Suprapubic skin (tissue), 4 donors: ENCODE data around the gene AFAP1L2. TPM values are rescaled to one million over a fixed set of nuclear protein-coding genes. Genes with fewer than 3 reads are reported as not detected.

Experiments
- DNase-seq, 2 donors: peaks; one replicate each; pipeline ENCODE4 v3.0.0-alpha.2; 2019; ENCODE audit warnings: low spot score in 2 of 2
- H3K27ac ChIP-seq: fragments of 200-600 bp; sonication (generic); one replicate; pipeline ENCODE4 v1.5.1; 2019
- H3K27me3 ChIP-seq: fragments of 200-600 bp; sonication (generic); one replicate; pipeline ENCODE4 v1.5.1; 2019
- H3K36me3 ChIP-seq: fragments of 200-600 bp; sonication (generic); one replicate; pipeline ENCODE4 v1.5.1; 2019
- H3K4me1 ChIP-seq: fragments of 200-600 bp; sonication (generic); one replicate; pipeline ENCODE4 v1.5.1; 2019
- H3K4me3 ChIP-seq: fragments of 200-600 bp; sonication (generic); one replicate; pipeline ENCODE4 v1.5.1; 2019; ENCODE audit warnings: mild to moderate bottlenecking
- H3K9me3 ChIP-seq: fragments of 200-600 bp; sonication (generic); one replicate; pipeline ENCODE4 v1.5.1; 2019
- EP300 ChIP-seq: sonication (generic); formaldehyde crosslinking; IDR thresholded peaks from one replicate; pipeline ENCODE4 v1.6.1; 2017; ENCODE audit warnings: antibody characterized with exemption
- POLR2A ChIP-seq, 2 donors: fragments of 450-650 bp; IDR thresholded peaks; one replicate each; pipeline ENCODE4 v1.6.1; 2017; ENCODE audit warnings: antibody characterized with exemption in 2 of 2, mild to moderate bottlenecking in 2 of 2, moderate library complexity in 2 of 2
- POLR2AphosphoS5 ChIP-seq, 3 donors: sonication (generic); formaldehyde crosslinking; IDR thresholded peaks; one replicate each; pipeline ENCODE4 v1.6.1; 2017; ENCODE audit warnings: antibody characterized with exemption in 3 of 3
- WGBS: methylation state at CpG from one replicate; pipeline ENCODE4 v1.1.5; 2018; 5-methylcytosine and 5-hydroxymethylcytosine counted together
- total RNA-seq, 4 donors: library from RNA; depleted of rRNA; stranded (reverse); fragments of >200 nt; gene quantifications; one replicate each; pipeline ENCODE4 v1.1.0, GENCODE V29; 2016
- TF ChIP-seq, protein P1 (sequence below), 2 donors: fragments of 200-600 bp in 1 of 2; fragments of 450-650 bp in 1 of 2; sonication (generic) in 1 of 2; IDR thresholded peaks; one replicate each; pipeline ENCODE4 v1.5.1; 2016 to 2019; ENCODE audit warnings: antibody characterized with exemption in 2 of 2, mild to moderate bottlenecking in 1 of 2, moderate library complexity in 1 of 2

The AFAP1L2 gene
- total RNA-seq, 4 donors from 2014 or later, result 10.8 to 32.0 (median 15.7) TPM

DNA sequence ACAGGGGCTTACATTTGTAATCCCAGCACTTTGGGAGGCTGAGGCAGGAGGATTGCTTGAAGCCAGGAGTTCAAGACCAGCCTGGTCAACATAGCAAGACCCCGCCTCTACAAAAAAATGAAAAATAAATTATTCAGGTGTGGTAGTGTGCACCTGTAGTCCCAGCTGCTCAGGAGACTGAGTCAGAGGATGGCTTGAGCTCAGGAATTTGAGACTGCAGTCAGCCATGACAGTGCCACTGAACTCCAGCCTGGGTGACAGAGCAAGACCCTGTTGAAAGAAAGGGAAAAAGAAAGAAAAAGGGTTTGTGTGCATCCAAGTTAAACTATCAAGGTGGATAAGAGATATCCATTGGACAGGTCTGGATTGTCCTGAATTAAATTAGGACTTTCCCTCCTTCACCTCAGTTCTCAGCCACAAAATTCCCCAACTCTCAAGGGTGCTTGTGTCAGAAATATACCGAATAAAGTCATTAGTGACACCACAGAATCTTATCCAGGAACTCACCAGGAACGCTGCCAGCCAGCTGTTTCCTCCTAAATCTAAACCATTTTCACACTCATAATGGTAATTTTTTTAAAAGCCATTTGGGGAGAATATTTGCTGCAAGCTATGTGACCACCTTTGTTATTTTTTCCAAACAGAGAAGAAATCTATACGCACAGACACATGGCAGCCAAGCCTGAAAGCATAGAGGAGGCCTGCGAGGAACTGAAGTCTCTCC, 12.0 kb downstream of the AFAP1L2 start:
- TF ChIP-seq POLR2AphosphoS5 (IDR thresholded peaks at IDR 0.05) (no peak), POLR2A (IDR thresholded peaks at IDR 0.05) (no peak), EP300 (no peak)
- TF ChIP-seq, protein P1, sequence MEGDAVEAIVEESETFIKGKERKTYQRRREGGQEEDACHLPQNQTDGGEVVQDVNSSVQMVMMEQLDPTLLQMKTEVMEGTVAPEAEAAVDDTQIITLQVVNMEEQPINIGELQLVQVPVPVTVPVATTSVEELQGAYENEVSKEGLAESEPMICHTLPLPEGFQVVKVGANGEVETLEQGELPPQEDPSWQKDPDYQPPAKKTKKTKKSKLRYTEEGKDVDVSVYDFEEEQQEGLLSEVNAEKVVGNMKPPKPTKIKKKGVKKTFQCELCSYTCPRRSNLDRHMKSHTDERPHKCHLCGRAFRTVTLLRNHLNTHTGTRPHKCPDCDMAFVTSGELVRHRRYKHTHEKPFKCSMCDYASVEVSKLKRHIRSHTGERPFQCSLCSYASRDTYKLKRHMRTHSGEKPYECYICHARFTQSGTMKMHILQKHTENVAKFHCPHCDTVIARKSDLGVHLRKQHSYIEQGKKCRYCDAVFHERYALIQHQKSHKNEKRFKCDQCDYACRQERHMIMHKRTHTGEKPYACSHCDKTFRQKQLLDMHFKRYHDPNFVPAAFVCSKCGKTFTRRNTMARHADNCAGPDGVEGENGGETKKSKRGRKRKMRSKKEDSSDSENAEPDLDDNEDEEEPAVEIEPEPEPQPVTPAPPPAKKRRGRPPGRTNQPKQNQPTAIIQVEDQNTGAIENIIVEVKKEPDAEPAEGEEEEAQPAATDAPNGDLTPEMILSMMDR (IDR thresholded peaks at IDR 0.05), result no peak
- no peaks in the 10 kb centered on the region for H3K9me3 ChIP-seq
- H3K27ac ChIP-seq, result no peak overlapping the region
- no peak for DNase-seq
- H3K36me3 ChIP-seq, result no peaks in the 10 kb centered on the region
- H3K4me3 ChIP-seq, result no peak overlapping the region
- 57% methylated on average over 5 of the region's 5 CpGs for WGBS
- peaks cover 37% of the 10 kb centered on the region for H3K4me1 ChIP-seq
- H3K27me3 ChIP-seq, result no peaks in the 10 kb centered on the region

DNA sequence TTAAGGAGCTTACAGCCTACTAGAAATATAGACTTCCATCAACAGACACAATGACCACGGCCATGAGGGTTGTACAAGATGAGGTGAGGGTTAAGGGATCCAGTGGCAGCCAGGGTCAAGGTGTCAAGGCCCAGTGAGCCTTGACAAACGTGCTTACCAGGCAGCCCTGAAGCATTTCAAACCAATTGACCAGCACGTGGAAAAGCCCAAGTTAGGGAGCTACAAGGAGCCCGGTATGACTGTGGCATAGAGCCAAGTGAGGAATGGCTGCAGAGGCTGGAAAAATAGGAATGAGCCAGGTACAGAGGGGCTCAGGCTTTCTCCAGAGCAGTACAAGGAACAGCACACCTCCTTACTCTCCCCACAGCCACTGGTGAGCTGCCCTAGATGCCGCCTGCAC, 12.7 kb downstream of the AFAP1L2 start:
- Histone ChIP-seq H3K36me3 (no peaks in the 10 kb centered on the region), H3K27me3 (no peaks in the 10 kb centered on the region), H3K4me3 (no peak overlapping the region), H3K9me3 (no peaks in the 10 kb centered on the region), H3K4me1 (peaks cover 31% of the 10 kb centered on the region), H3K27ac (no peak overlapping the region)
- no peak for DNase-seq
- no peak for TF ChIP-seq POLR2AphosphoS5 (IDR thresholded peaks at IDR 0.05)
- TF ChIP-seq, protein P1 (IDR thresholded peaks at IDR 0.05), result no peak
- 90% methylated on average over 5 of the region's 5 CpGs for WGBS

DNA sequence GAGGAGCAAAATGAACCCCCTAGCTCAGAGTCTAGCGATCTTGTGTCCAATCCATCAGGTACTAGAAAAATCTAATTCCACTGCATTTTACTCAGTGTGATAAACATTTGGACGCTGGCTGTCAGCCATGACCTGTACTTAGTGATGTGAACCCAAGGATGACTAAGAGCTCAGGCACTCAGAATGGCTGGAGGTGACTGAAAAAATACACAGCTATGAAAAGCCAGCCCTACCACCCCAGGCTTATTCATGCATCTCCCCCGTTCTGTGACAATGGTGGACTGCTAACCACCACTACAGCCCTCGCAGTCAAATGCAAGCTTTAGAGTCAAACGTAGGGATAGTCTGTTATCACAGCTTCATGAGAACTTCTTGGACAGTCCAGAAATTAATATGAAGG, 14.9 kb downstream of the AFAP1L2 start:
- Histone ChIP-seq H3K36me3 (no peaks in the 10 kb centered on the region), H3K4me3 (no peak overlapping the region), H3K27me3 (no peaks in the 10 kb centered on the region), H3K9me3 (no peaks in the 10 kb centered on the region), H3K4me1 (peaks cover 20% of the 10 kb centered on the region), H3K27ac (no peak overlapping the region)
- 73% methylated on average over 5 of the region's 5 CpGs for WGBS
- TF ChIP-seq EP300 (no peak), POLR2AphosphoS5 (IDR thresholded peaks at IDR 0.05) (no peak), POLR2A (IDR thresholded peaks at IDR 0.05) (no peak)
- TF ChIP-seq, protein P1 (IDR thresholded peaks at IDR 0.05), result no peak
- DNase-seq, result no peak

DNA sequence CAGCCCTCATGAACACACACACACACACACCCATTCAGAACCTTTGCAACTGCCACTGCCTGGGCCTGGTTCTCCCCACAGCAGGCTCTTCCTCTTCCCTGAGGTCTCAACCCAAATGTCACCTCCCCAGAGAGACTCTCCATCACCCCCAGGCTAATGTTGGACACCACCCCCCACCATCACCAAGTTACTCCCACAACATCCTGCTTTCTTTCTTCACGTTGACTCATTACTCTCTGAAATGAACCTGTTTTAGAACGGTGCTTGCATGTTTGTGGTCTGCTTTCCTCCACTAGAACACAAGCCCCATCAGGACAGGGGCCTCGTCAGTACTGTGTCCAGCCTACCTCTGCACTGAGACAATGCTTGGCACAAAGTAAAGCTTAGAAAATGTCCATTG, 16.0 kb downstream of the AFAP1L2 start:
- Histone ChIP-seq H3K4me1 (peaks cover 12% of the 10 kb centered on the region), H3K36me3 (no peaks in the 10 kb centered on the region), H3K27me3 (no peaks in the 10 kb centered on the region), H3K4me3 (no peak overlapping the region), H3K27ac (no peak overlapping the region), H3K9me3 (no peaks in the 10 kb centered on the region)
- TF ChIP-seq, protein P1 (IDR thresholded peaks at IDR 0.05), result no peak
- TF ChIP-seq POLR2AphosphoS5 (IDR thresholded peaks at IDR 0.05), result no peak
- TF ChIP-seq POLR2A (IDR thresholded peaks at IDR 0.05), result no peak
- TF ChIP-seq EP300, result no peak
- 60% methylated on average over 3 of the region's 3 CpGs for WGBS
- DNase-seq, result no peak

DNA sequence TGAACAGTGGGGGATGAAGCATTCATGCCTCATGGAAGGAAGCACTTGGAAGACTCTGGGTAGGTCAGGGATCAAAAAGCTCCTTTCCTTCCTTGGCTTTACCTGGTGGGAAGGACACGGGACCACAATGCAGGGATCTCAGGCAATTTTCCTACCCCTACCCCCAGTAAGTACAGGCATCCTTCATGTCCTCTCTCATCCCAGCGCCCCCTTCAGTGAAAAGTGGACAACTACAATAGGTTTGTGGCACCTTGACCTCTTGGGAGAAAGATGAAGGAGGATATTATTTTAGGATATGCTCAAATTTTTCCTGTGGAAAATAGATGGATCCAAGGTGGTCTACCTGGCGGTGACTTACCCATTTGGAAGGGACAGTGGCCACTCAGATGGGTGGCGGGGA, 16.5 kb downstream of the AFAP1L2 start:
- Histone ChIP-seq H3K4me3 (no peak overlapping the region), H3K4me1 (peaks cover 9% of the 10 kb centered on the region), H3K27me3 (no peaks in the 10 kb centered on the region), H3K36me3 (no peaks in the 10 kb centered on the region), H3K27ac (no peak overlapping the region), H3K9me3 (no peaks in the 10 kb centered on the region)
- TF ChIP-seq POLR2AphosphoS5 (IDR thresholded peaks at IDR 0.05) (no peak), EP300 (no peak), POLR2A (IDR thresholded peaks at IDR 0.05) (no peak)
- TF ChIP-seq, protein P1 (IDR thresholded peaks at IDR 0.05), result no peak
- 85% methylated on average over 4 of the region's 4 CpGs for WGBS
- DNase-seq, result no peak
